IMR-90 (cell line): Measurements from ENCODE around the gene CYTH4. TPM values are rescaled to one million over a fixed set of nuclear protein-coding genes. Genes with fewer than 3 reads are reported as not detected.
A peak's percentile ranks its signal among the peaks of the same experiment; 100 is the strongest.

ENCODE experiments used
- ATAC-seq: fragments of 200-7000 bp; cut with Tn5 transposase; 2 replicates; pipeline ENCODE4 v1.9.1; 2020; ENCODE audit warnings: low read depth, mild to moderate bottlenecking, moderate library complexity
- BruUV-seq: library from RNA; stranded (reverse); fragments of 400-500 nt; replicated peaks from 2 replicates; lab custom pipeline; 2021; lab: Mats Ljungman, UMichigan
- CTCF ChIA-PET: fragments of 300-600 bp; formaldehyde crosslinking; extraction: SDS; loops from one replicate; lab custom pipeline; 2021; ENCODE audit warnings: antibody characterized with exemption; lab: Yijun Ruan, JAX
- POLR2A ChIA-PET: fragments of 300-600 bp; sonication (Branson Sonifier 250); formaldehyde crosslinking; loops from one replicate; lab custom pipeline; 2022; ENCODE audit warnings: antibody characterized with exemption; ENCODE audit not compliant: unreplicated experiment; lab: Charles Lee
- DNase-seq: peaks from one replicate; pipeline ENCODE4 v3.0.0; 2013
- H2AFZ ChIP-seq: replicated peaks from 2 replicates; pipeline ENCODE3; 2013; ENCODE audit warnings: low read length, mild to moderate bottlenecking; ENCODE audit not compliant: poor library complexity
- H2AK5ac ChIP-seq: 2 replicates; pipeline ENCODE4 v1.6.1; 2013; ENCODE audit warnings: low read depth, low read length, inconsistent platforms
- H2AK9ac ChIP-seq: replicated peaks from 2 replicates; pipeline ENCODE3; 2013; ENCODE audit warnings: mild to moderate bottlenecking, low read depth, low read length, moderate library complexity; ENCODE audit not compliant: poor library complexity
- H2BK120ac ChIP-seq: 2 replicates; pipeline ENCODE4 v1.6.1; 2013; ENCODE audit warnings: low read depth, low read length, inconsistent platforms
- H2BK15ac ChIP-seq: 3 replicates; pipeline ENCODE4 v1.6.1; 2013; ENCODE audit warnings: low read depth, low read length, inconsistent platforms
- H2BK20ac ChIP-seq: 2 replicates; pipeline ENCODE4 v1.6.1; 2013; ENCODE audit warnings: low read depth, mild to moderate bottlenecking, inconsistent platforms, low read length, moderate library complexity
- H2BK5ac ChIP-seq: 2 replicates; pipeline ENCODE4 v1.6.1; 2013; ENCODE audit warnings: mild to moderate bottlenecking, low read depth, low read length, inconsistent platforms; ENCODE audit not compliant: poor library complexity, severe bottlenecking
- H3K14ac ChIP-seq: replicated peaks from 2 replicates; pipeline ENCODE4 v1.6.1; 2013; ENCODE audit warnings: low read depth, low read length, inconsistent platforms
- H3K18ac ChIP-seq: 2 replicates; pipeline ENCODE4 v1.6.1; 2013; ENCODE audit warnings: low read depth, low read length, control low read depth
- H3K23ac ChIP-seq: 2 replicates; pipeline ENCODE4 v1.6.1; 2013; ENCODE audit warnings: low read depth, low read length, inconsistent platforms
- H3K27ac ChIP-seq: 2 replicates; pipeline ENCODE4 v1.5.1; 2013; ENCODE audit warnings: mild to moderate bottlenecking, control low read depth, low read length; ENCODE audit not compliant: insufficient read depth
- H3K27me3 ChIP-seq: 2 replicates; pipeline ENCODE4 v1.6.1; 2013; ENCODE audit warnings: low read length; ENCODE audit not compliant: control insufficient read depth, insufficient read depth
- H3K36me3 ChIP-seq: 2 replicates; pipeline ENCODE4 v1.6.1; 2013; ENCODE audit warnings: low read length, mixed read lengths; ENCODE audit not compliant: control insufficient read depth, insufficient read depth
- H3K4ac ChIP-seq: 2 replicates; pipeline ENCODE4 v1.6.1; 2013; ENCODE audit warnings: low read depth, low read length, inconsistent platforms
- H3K4me1 ChIP-seq: 2 replicates; pipeline ENCODE4 v1.6.1; 2013; ENCODE audit warnings: low read length, mixed read lengths; ENCODE audit not compliant: control insufficient read depth, insufficient read depth
- H3K4me2 ChIP-seq: 2 replicates; pipeline ENCODE4 v1.6.1; 2013; ENCODE audit warnings: low read depth, mild to moderate bottlenecking, control low read depth, low read length, moderate library complexity
- H3K4me3 ChIP-seq: 2 replicates; pipeline ENCODE4 v1.5.1; 2013; ENCODE audit warnings: low read depth, mild to moderate bottlenecking, control low read depth, low read length, moderate library complexity; ENCODE audit not compliant: insufficient read depth
- H3K56ac ChIP-seq: 2 replicates; pipeline ENCODE4 v1.6.1; 2013; ENCODE audit warnings: low read length, inconsistent platforms; ENCODE audit not compliant: insufficient read depth; ENCODE audit errors: extremely low read depth
- H3K79me1 ChIP-seq, 2 experiments: 2 replicates each; pipeline ENCODE4 v1.6.1; 2013; ENCODE audit warnings: low read length in 2 of 2, inconsistent platforms in 1 of 2, low read depth in 1 of 2
- H3K9ac ChIP-seq: 2 replicates; pipeline ENCODE4 v1.6.1; 2013; ENCODE audit warnings: low read depth, low read length, control low read depth
- H3K9me1 ChIP-seq: 2 replicates; pipeline ENCODE4 v1.6.1; 2013; ENCODE audit warnings: low read length, inconsistent platforms; ENCODE audit not compliant: insufficient read depth
- H3K9me3 ChIP-seq: 2 replicates; pipeline ENCODE4 v1.6.1; 2013; ENCODE audit warnings: low read length; ENCODE audit not compliant: control insufficient read depth, insufficient read depth
- H4K20me1 ChIP-seq: 2 replicates; pipeline ENCODE4 v1.6.1; 2013; ENCODE audit warnings: low read length, inconsistent platforms; ENCODE audit not compliant: insufficient read depth
- H4K5ac ChIP-seq: 2 replicates; pipeline ENCODE4 v1.6.1; 2013; ENCODE audit warnings: mild to moderate bottlenecking, low read depth, low read length, control low read depth
- H4K8ac ChIP-seq, 2 experiments: 2 replicates each; pipeline ENCODE4 v1.6.1; 2013; ENCODE audit warnings: low read depth in 2 of 2, low read length in 2 of 2, control low read depth in 1 of 2, inconsistent platforms in 1 of 2
- H4K91ac ChIP-seq: 2 replicates; pipeline ENCODE4 v1.6.1; 2013; ENCODE audit warnings: low read depth, low read length, inconsistent platforms; ENCODE audit not compliant: insufficient read depth
- CTCF ChIP-seq: conservative IDR thresholded peaks from 2 replicates; pipeline ENCODE4 v1.5.1; 2012; ENCODE audit warnings: mild to moderate bottlenecking, low read depth, low read length, improper control_type of control experiment
- NFE2L2 ChIP-seq: fragments of 150-350 bp; IDR thresholded peaks from 2 replicates; pipeline ENCODE4 v1.6.1; 2016; ENCODE audit warnings: low read depth, mild to moderate bottlenecking, low read length
- WGBS, 2 experiments: methylation state at CpG; one replicate each; pipeline versions ENCODE4 v1.1.5 to v1.1.7; 2013; ENCODE audit warnings: missing lambda C conversion rate in 2 of 2; ENCODE audit not compliant: insufficient read length in 1 of 2; ENCODE audit errors: extremely low coverage in 2 of 2; 5-methylcytosine and 5-hydroxymethylcytosine counted together
- dilution Hi-C: fragments of 300-500 bp; cut with HindIII; formaldehyde crosslinking; loops from one replicate; pipeline ENCODE4 v1.14.3; 2018; ENCODE audit warnings: low sequenced_read_pairs; ENCODE audit not compliant: unreplicated experiment
- in situ Hi-C: fragments of 300-500 bp; cut with MboI; formaldehyde crosslinking; loops from 3 replicates; pipeline ENCODE4 v1.14.3; 2019; ENCODE audit warnings: low sequenced_read_pairs, inconsistent platforms, mixed read lengths
- intact Hi-C: fragments of 100-400 bp; cut with micrococcal nuclease; formaldehyde crosslinking; loops from 2 replicates; pipeline ENCODE4 v1.10.0; 2022
- polyA plus RNA-seq, 3 experiments: library from polyadenylated mRNA; depleted of rRNA; stranded (reverse); fragments of >200 nt; gene quantifications; 2 replicates each; pipeline ENCODE4 v1.2.3, GENCODE V29; 2012; ENCODE audit warnings: low replicate concordance in 1 of 3
- total RNA-seq: library from RNA; depleted of rRNA; stranded (reverse); fragments of >200 nt; gene quantifications from 2 replicates; pipeline ENCODE4 v1.2.3, GENCODE V29; 2012

Gene CYTH4
- total and polyA plus RNA-seq, 2 of the 4 experiments (the other 2 are of a cell fraction): 0.36 to 0.55 TPM

GRCh38 chr22:37330200-37331033 is 48.1 kb downstream of the CYTH4 start:
- Histone ChIP-seq H3K27ac (no peak overlapping the region; the same call in 1 of the 2 replicates), H3K4ac (peak overlapping the region; percentile 92), H3K4me2 (no peak overlapping the region), H3K9me3 (no peaks in the 10 kb centered on the region; the same call in 1 of the 2 replicates), H4K20me1 (no peaks in the 10 kb centered on the region), H4K8ac (peak overlapping the region; percentile 40 to 83; a peak in 2 of 4 replicates), H3K14ac (peak overlapping the region; percentile 29; the same call in 1 of the 2 replicates), H3K36me3 (no peaks in the 10 kb centered on the region), H2BK15ac (peak overlapping the region; percentile 90), H2BK20ac (peak overlapping the region; percentile 76), H4K5ac (peak overlapping the region; percentile 21; the same call in 1 of the 2 replicates), H3K4me1 (peaks cover 24% of the 10 kb centered on the region), H3K9me1 (peaks cover 19% of the 10 kb centered on the region), H3K18ac (no peak overlapping the region), H2BK120ac (peak overlapping the region; percentile 96), H3K79me1 (no peaks in the 10 kb centered on the region), H2AK9ac (peak overlapping the region; percentile 31), H3K4me3 (no peak overlapping the region), H4K91ac (peak overlapping the region; percentile 93), H2BK5ac (peak overlapping the region; percentile 6), H3K56ac (no peak overlapping the region), H3K9ac (no peak overlapping the region), H3K27me3 (peaks cover 12% of the 10 kb centered on the region), H2AK5ac (peak overlapping the region; percentile 98), H2AFZ (peak overlapping the region; percentile 66), H3K23ac (no peak overlapping the region)
- TF ChIP-seq NFE2L2 (no peak), CTCF (peak; percentile 33)
- dilution Hi-C loops (no loop called here), intact Hi-C loops (no loop called here), in situ Hi-C loops (no loop called here)
- DNase-seq (peak; percentile 90), ATAC-seq (peak; percentile 44)
- no TSS peak for BruUV-seq
- ChIA-PET CTCF (interaction anchor here (0.8 kb wide), 1 partner anchor 99 kb away, joined by 3 read pairs; no protein-coding TSS in a partner anchor), POLR2A (no interaction called here)
- 74% methylated on average over 3 of the region's 9 CpGs; no CpG with 5 or more reads in 1 of the 2 experiments for WGBS, 2 experiments
